GM19372 (cell line): Measurements from ENCODE around the gene FUOM.

ENCODE experiments used
- ATAC-seq: cut with Tn5 transposase; IDR thresholded peaks from one replicate; pipeline ENCODE4 v1.9.1; 2021; ENCODE audit warnings: mild to moderate bottlenecking, low read depth, moderate library complexity; ENCODE audit not compliant: unreplicated experiment

The FUOM gene

DNA sequence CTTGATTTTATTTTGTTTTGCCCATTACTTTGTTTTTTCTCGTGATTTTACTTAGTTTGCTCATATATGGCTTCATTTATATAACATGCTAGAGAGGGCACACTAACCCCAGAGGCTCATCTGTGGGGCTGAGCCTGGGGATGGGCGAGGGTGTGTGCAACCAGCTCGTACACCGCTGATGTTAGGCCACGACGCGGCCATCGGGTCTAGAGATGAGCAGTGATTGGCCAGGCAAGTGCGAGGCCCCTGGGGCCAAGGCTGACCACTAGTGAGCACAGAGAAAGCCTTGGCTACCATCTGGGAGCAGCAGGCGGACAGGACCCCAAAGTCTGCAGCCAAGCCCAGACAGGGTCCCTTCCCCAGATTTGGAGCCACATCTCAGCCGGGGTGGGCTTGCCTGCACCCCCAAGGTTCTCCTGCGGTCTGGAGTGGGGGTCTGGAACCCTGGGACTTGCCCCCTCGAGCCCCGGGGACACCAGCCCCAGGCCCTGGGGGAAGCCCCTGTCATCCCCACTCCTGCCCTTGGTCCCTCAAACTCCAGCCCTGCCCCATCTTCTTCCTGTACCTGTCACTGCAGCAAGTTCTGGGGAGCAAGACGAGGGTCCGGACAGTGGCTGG is 3.7 kb downstream of the FUOM start:
- ATAC-seq, result no peak

DNA sequence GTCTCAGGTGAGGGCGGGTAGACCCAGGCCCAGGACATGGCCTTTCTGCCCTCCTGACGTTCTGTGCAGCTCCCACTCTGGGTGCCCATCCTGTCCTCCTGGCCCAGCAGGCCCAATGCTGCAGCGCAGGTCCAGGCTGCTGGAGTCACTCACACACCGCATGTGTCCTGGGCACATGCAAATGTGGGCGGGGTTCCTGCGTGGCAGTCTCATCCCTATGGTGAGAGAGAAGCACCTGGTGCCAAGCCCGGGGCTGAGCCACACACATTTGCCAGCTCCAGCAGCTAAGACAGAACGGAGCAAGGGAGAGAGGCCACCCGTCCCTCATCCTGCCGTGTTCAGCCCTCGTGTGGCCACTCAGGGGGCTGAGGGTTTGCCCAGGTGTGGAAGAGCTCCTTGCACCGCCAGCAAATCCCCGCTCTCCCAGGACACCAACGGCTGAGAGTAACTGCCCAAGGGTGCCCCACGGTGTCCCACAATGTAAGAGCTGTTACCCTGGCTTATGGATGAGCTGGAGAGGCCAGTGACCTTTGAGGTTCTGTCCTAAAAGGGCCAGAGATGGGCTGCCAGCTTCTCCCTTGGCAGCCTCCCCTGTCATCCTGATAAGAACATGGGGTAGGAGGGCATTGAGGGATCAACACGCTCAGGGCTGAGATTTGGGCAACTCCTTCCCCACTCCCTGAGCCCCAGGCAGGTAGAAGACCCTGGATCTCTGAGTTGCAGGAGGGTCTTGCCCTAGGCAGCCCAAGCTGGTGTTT is 4.4 kb downstream of the FUOM start:
- no peak for ATAC-seq

DNA sequence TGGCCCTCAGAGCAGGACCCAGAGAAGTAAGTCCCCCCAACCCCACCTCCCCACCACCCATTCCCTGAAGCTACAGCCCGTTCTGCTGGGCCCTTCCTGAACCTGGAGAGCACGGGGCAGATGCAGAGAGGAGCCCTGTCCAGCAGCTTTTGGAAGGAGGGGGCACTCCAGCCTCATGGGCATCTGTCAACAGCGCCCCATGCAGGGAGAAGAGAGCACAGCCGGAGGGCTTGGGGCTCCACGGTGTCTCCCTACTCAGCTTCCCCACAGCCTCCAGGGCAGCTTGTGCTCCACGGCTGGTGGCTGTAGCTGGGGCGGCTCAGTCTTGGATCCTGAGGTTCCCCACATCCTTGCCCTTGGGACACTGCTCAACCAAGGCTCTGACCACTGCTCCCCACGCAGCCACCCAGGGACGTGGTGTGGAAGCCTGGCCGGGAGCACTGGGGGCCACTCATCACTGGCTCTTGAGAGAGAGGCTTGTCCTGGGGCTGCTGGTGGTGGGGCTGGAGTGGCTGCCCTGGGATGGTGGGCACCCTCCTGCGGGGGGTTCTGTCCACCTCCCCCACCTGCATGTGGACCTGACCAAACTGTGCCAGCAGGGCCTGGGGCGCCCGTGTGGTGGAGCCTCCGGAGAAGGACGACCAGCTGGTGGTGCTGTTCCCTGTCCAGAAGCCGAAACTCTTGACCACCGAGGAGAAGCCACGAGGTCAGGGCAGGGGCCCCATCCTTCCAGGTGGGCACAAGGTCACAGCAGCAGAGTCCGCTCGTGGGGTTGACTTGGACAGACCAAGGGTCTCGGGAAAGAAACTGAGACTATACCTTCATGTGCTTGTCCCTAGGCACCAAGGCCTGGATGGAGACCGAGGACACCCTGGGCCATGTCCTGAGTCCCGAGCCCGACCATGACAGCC is 6.2 kb downstream of the FUOM start:
- no peak for ATAC-seq

DNA sequence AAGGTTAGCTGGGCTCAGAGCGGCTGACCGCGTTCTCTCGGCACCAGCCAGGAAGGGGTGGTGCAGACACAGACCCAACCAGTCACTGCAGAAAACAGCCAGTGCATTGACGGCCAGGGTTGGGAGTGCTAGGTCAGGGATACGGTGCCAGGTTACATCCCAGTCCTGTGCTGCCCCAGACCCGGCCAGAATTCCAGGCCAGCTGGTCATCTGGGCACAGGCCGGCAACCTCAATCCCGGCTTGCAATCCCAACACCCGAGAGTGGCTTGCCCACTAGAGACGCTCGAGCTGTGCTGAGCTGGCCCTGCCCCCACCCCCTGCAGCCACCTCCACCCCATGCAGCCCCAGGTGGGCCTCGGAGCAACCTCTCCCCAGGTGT is 6.9 kb downstream of the FUOM start:
- no peak for ATAC-seq

DNA sequence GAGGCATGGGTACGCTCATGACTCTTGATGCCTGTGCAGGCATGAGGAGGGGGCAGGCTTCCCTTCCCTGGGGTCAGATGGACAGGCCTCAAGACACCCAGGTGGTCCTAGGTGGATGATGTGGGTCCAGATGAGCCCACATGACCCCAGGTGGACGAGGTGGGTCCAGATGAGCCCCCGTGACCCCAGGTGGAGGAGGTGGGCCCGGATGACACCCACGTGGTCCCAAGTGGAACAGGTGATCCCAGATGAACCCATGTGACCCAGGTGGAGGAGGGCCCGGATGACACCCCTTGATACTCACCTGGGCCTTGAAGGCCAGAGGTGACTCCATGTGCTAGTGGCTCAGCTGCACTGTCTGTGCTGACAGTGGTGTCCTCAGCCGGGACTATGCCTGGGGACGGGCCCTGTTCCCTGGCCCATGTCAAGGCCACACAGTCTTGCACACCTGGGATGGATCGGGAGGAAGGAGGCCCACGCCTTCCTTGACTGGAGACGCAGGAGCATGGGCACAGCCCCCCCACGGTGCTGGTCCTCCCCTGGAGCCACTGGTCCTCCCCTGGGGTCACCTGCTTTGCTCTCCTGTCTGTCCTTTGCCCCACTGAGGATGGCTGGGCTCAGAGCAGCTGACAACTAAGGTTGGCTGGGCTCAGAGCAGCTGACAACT is 7.4 kb downstream of the FUOM start:
- ATAC-seq, result no peak

DNA sequence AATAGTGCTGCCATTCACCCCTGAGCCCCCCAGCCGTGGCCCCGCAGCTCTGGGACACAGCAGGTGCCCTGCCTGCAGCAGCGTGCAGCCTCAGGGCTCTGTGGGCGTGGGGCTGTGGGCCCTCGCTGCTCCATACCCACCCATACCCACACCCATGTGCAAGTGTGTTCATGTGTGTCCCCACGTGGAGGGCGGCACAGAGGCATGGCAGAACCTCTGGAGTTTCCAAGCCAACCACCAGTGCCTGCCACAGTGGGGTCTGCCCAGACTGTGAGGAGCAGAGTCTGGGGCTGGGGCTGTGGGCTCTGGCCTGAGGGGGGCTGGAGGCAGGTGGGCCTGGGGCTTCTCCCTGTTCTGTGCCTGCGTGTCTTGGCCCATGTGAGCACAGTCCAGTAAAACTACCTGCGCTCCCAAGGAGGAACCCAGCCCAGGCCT is 8.2 kb downstream of the FUOM start:
- ATAC-seq, result no peak

DNA sequence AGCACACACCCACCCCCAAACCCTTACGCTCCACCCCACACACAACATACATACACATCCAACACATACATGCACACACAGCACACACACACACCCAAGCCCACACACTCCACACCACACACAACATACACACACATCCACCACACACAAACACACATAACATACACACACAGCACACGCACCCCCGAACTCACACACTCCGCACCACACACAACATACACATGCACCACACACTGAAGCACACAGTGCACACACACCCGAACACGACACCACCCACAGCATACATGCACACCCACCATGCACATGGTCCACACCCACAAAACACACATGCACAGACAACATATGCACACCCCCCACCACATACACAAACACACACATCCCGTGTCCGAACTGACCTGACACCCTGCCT is 8.7 kb downstream of the FUOM start:
- ATAC-seq, result no peak

DNA sequence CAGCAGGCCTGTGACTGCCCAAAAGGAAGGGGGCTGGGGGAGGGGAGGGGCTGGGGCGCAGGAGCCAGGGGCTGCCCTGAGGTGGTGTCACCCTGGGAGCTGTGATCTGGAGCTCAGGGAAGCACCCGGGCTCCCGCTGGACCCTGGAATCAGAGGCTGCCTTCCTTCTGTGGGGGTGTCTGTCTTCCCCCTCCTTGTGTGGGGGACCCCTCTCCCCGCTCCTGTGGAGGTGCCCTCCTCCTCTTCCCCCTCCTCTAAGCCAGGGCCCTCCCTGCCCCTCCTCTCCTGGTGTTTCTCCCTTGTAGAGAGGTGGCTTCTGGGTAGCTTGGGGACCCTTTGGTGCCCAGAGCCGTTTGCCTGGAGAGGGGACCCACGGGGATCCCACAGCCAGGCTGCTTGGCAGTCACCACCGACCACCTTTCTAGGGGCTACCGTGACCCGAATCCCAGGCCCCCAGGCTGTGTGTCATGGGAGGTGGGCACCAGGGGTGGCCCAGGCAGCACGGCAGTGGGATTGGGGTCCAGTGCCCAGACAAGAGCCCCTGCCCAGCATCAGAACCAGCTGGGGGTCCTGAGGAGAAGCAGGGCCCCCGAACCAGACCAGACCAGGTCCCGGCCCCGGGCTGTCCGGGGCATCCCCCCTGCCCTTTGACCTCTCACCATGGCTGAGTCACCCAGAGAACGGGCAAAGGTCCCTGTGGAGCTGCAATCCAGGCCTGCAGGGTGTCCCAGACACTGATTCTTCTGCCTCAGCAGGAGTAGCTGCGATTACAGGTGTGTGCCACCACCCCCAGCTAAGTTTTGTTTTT is 9.9 kb downstream of the FUOM start:
- no peak for ATAC-seq

DNA sequence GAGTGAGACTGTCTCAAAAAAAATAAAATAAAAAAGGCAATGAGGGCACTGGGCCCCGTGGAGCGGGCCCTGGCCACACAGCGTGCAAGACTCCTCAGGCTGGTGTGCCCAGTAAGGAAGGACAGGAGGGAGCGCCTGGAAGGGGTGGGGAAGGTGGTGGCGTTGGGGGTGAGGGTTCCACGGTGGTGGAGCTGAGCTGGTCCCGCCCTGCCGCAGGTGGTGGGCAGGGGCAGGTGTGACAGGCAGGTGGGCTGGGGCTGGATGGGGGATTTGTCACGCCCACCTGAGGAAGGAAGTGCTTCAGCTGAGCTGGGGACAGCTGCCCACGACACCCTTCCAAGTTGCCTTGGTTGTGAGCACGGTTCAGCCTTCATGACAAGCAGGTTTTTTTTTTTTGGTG is 11.4 kb downstream of the FUOM start:
- ATAC-seq, result no peak

DNA sequence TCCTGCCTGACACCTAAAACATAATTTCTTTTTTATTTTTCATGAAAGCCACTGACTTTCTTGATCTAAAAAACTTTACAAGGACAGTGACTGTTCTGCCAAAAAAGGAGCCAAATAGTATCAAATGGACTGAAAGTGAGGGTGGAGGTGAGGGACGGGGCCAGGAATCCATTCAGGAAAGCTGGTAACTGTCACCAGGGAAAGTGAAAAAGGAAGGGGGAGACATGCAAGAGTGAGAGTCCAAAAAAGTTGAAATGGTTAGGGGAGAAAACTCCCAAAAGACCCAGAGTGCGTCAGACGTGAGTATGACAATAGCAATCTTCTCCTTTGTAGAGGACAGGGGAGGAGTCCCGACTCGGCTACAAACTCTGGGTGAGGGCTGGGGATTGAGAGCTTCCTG is 13.6 kb downstream of the FUOM start:
- no peak for ATAC-seq

DNA sequence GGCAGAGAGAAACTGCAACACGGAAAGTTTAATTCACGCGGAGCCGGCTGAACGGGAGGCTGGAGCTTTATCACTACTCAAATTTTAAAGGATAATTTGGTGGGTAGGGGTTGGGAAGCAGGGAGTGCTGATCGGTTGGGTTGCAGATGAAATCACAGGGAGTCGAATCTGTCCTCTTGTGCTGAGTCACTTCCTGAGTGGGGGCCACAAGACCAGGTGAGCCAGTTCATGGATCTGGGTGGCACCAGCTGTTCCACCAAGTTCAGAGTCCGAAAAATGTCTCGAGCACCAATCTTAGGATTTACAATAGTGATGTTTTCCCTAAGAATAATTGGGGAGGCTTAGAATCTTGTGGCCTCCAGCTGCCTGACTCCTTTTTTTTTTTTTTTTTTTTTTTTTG is 14.3 kb downstream of the FUOM start:
- ATAC-seq, result no peak

DNA sequence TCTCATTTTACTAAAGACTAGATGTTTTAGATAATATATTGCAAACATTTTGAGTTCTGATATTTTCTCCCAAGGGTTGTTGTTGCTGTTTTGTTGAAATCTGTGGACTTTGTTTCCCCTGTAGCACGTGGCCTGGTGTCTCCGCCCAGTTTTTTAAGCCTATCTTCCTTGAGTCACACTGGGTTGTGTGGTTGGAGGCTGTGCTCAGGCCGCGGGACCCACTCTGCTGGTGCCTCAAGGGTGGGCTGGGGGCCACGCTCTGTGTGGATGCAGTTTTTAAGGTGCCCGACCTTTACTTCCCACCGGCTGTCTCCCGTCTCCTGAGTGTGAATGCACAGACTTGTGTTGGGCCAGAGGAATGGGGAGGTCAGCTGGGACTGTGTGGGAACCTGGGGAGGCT is 14.9 kb downstream of the FUOM start:
- ATAC-seq, result no peak

DNA sequence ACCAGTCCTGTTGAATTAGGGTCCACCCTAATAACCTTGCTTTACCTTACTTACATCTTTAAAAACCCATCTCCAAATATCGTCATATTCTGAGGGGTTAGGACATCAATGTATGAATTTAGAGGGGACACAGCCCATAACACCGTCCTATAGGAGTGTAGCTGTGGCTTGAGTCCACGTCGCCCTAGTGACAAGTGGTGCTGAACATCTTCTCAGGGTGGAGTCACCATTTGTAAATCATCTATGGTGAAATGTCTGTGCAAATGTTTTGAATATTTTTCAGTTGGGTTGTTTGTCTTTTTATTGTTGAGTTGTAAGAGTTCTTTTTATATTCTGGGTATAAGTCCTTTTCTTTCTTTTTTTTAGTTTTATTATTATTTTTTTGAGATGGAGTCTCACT is 15.8 kb downstream of the FUOM start:
- ATAC-seq, result no peak

DNA sequence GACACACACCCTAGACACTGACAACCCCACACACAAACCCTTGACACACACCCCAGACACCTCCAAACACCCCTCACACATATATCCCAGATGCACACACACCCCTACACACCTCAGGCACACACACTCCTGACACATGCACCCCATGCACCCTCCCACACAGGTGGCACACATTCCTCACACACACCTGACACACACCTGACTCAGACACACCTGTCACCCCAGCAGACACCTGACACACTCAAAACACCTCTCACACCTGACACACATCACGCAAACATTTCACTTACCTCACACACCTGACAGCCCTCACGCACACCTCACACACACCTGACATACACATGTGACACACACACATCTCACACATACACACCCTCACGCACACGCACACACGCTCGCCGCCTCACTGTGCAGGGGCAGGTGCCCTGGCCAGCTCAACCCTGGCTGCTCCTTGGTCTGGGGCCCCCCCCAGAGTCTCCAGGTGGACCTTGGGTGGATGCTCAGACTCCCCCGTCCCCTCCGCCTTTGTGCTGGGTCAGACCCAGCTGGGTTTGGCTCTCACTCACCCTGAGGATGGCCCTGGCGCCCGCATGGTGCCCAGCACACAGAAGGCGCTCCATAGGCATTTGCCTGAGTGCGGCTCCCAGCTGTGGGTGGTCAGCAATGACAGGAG is 18.0 kb downstream of the FUOM start:
- ATAC-seq, result no peak

DNA sequence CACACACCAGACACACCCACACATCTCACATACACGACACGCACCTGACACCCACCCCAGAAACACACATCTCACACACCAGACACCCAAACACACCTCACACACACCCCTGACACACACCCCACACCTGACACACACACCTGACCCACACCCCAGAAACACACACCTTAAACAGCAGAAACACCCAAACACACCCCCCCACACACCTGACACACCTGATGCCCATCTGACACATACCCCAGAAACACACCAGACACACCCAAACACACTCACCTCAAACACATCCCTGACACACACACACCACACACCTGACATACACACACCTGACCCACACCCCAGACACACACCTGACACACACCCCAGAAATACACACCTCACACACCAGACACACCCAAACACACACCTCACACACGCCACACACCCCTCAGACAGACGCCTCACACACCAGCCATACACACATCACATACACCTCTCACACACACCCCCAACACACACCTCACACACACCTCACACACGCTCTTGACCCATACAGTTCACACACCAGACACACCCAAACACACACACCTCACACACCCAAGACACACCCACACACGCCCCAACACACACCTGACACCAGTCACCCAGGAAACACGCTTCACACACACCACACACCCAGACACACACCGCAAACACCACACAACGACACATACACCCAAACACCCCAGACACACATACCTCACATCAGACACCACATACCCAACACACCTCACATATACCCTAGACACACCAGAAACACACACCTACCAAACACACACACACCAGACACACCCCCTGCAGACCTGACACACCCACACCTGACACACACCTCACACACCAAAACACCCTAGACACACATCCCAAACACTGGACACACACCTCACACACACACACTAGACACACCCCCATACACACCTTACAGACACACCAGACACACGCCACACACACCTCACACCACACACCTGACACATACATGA is 19.4 kb downstream of the FUOM start:
- ATAC-seq, result no peak

DNA sequence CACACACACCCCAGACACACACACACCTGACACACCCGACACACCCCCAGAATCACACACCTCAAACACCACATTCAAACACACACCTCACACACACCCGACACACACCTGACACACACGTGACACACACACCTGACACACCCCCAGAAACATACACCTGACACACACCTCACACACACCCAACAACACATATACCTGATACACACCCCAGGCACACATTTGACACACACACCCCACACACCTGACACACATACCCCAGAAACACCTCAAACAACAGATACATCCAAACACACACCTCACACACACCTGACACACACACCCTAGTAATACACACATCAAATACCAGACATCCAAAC is 20.5 kb downstream of the FUOM start:
- no peak for ATAC-seq

DNA sequence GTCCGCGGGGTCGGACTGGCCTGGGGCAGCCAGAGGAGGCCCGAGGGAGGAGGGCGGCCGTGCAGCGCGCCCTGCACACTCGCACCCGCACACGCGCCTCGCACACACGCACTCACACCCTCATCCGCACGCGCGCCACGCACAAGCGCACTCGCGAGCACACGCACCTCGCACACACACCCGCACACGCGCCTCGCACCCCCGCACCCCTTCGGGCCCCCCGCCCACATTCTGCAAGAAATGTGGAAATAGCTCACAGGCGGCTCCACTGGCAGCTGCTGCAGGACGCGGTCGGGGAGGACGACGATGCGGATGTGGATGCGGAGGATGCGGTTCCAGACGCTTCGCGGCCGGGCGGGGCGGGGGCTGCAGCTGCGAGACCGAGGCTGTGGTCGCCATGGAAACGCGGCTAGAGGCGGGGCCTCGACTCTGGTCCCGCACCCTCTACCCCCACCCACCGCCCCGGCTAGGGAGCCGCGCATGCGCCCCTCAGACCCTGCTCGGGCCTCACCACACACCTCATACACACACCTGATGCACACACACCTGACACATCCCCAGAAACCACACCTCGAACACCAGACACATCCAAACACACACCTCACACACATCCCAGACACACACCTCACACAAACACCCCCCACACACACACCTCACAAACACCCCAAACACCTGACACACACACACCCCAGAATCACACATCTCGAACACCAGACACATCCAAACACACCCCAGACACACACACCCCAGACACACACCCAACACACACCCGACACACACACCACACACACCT is 21.0 kb downstream of the FUOM start, which contains the start of gene CALY:
TSS of gene CALY (minus strand) at position 320 of the 793 bp plus-strand sequence. CDS start 7,907 bp downstream, outside the sequence.
- no peak for ATAC-seq
